NCI-H187 treated with DMSO at 0.1 percent for 48 hours (cell line): Measurements from ENCODE around the gene NBEA.

ENCODE experiments used
- DNase-seq: peaks from one replicate; lab custom pipeline; 2025; lab: John Stamatoyannopoulos, UW

NBEA gene

GRCh38 chr13:35594096-35594495 lies 652.0 kb downstream of the NBEA start:
- no peak for DNase-seq

- no peak for DNase-seq
These were observed 653.1 kb downstream of the NBEA start for GRCh38 chr13:35595181-35595580.

GRCh38 chr13:35596321-35597030 lies 654.4 kb downstream of the NBEA start:
- no peak for DNase-seq

- no peak for DNase-seq
These were observed 655.4 kb downstream of the NBEA start for GRCh38 chr13:35597451-35597850.

- no peak for DNase-seq
These were observed 656.2 kb downstream of the NBEA start for GRCh38 chr13:35598233-35598632.

- no peak for DNase-seq
These were observed 656.8 kb downstream of the NBEA start for GRCh38 chr13:35598790-35599369.

GRCh38 chr13:35599384-35599783 lies 657.3 kb downstream of the NBEA start:
- no peak for DNase-seq

- DNase-seq: no peak
These were observed 658.1 kb downstream of the NBEA start for GRCh38 chr13:35600137-35600536.

GRCh38 chr13:35603593-35604285 lies 661.7 kb downstream of the NBEA start:
- DNase-seq: no peak

GRCh38 chr13:35614666-35615065 lies 672.6 kb downstream of the NBEA start:
- no peak for DNase-seq

GRCh38 chr13:35617420-35617819 lies 675.4 kb downstream of the NBEA start:
- DNase-seq: no peak

GRCh38 chr13:35618565-35619083 lies 676.6 kb downstream of the NBEA start:
- DNase-seq: no peak

- no peak for DNase-seq
These were observed 679.9 kb downstream of the NBEA start for GRCh38 chr13:35621989-35622388.

- no peak for DNase-seq
These were observed 687.0 kb downstream of the NBEA start for GRCh38 chr13:35629026-35629425.

- no peak for DNase-seq
These were observed 688.6 kb downstream of the NBEA start for GRCh38 chr13:35630551-35631275.

GRCh38 chr13:35631666-35632065 lies 689.6 kb downstream of the NBEA start:
- DNase-seq: no peak

- DNase-seq: no peak
These were observed 701.6 kb downstream of the NBEA start for GRCh38 chr13:35643625-35644024.

GRCh38 chr13:35646056-35646774 lies 704.1 kb downstream of the NBEA start:
- DNase-seq: no peak

- DNase-seq: no peak
These were observed 706.1 kb downstream of the NBEA start for GRCh38 chr13:35648201-35648600.

GRCh38 chr13:35649162-35649561 lies 707.1 kb downstream of the NBEA start:
- no peak for DNase-seq

- DNase-seq: no peak
These were observed 717.7 kb downstream of the NBEA start for GRCh38 chr13:35659796-35660195.

- DNase-seq: no peak
These were observed 722.7 kb downstream of the NBEA start for GRCh38 chr13:35664747-35665146.
